ENCODE data around the gene SBF2. TPM values are rescaled to one million over a fixed set of nuclear protein-coding genes. Genes with fewer than 3 reads are reported as not detected.
"Not testable (repeated sequence)": the region's sequence is repeated elsewhere in the genome, so short reads cannot be mapped to it uniquely, and the experiment has no call there.

Gene SBF2
- total RNA-seq, 1 donor from 2014 or later = 44.9 TPM

GRCh38 chr11:10265936-10266335, 28.1 kb downstream of the SBF2 start:
- peaks cover 1% of the 10 kb centered on the region for H3K4me1 Mint-ChIP-seq (ENCODE audit: low read depth)
- no peak overlapping the region for H3K4me3 Mint-ChIP-seq (ENCODE audit: low read depth)
- no peak for DNase-seq (ENCODE audit: low spot score, unreplicated experiment)
- no peak for TF ChIP-seq CTCF (IDR thresholded peaks at IDR 0.05; ENCODE audit: unreplicated experiment)
- H3K36me3 Mint-ChIP-seq (ENCODE audit: insufficient read depth) = peaks cover 4% of the 10 kb centered on the region
- H3K27me3 Mint-ChIP-seq = no peaks in the 10 kb centered on the region
- H3K27ac Mint-ChIP-seq = no peak overlapping the region
- peaks cover 3% of the 10 kb centered on the region for H3K9me3 Mint-ChIP-seq (ENCODE audit: low read depth)

- not testable (repeated sequence) for H3K9me3 Mint-ChIP-seq (ENCODE audit: low read depth); DNase-seq (ENCODE audit: low spot score, unreplicated experiment); H3K4me1 Mint-ChIP-seq (ENCODE audit: low read depth); H3K4me3 Mint-ChIP-seq (ENCODE audit: low read depth); H3K36me3 Mint-ChIP-seq (ENCODE audit: insufficient read depth); H3K27me3 Mint-ChIP-seq; H3K27ac Mint-ChIP-seq
Observed at GRCh38 chr11:10264716-10265115, 29.3 kb downstream of the SBF2 start.

GRCh38 chr11:10263929-10264328, 30.1 kb downstream of the SBF2 start:
- TF ChIP-seq CTCF (IDR thresholded peaks at IDR 0.05; ENCODE audit: unreplicated experiment) = no peak
- H3K27ac Mint-ChIP-seq = no peak overlapping the region

GRCh38 chr11:10261821-10262220, 32.2 kb downstream of the SBF2 start:
- no peak for DNase-seq (ENCODE audit: low spot score, unreplicated experiment)
- peaks cover 3% of the 10 kb centered on the region for H3K9me3 Mint-ChIP-seq (ENCODE audit: low read depth)
- peaks cover 4% of the 10 kb centered on the region for H3K36me3 Mint-ChIP-seq (ENCODE audit: insufficient read depth)
- TF ChIP-seq CTCF (IDR thresholded peaks at IDR 0.05; ENCODE audit: unreplicated experiment) = no peak
- no peak overlapping the region for H3K27ac Mint-ChIP-seq
- peaks cover 3% of the 10 kb centered on the region for H3K4me1 Mint-ChIP-seq (ENCODE audit: low read depth)
- no peaks in the 10 kb centered on the region for H3K27me3 Mint-ChIP-seq
- H3K4me3 Mint-ChIP-seq (ENCODE audit: low read depth) = no peak overlapping the region

More at GRCh38 chr11:10263929-10264328, 30.1 kb downstream of the SBF2 start:
- no peak for DNase-seq (ENCODE audit: low spot score, unreplicated experiment)
- peaks cover 4% of the 10 kb centered on the region for H3K36me3 Mint-ChIP-seq (ENCODE audit: insufficient read depth)
- peaks cover 1% of the 10 kb centered on the region for H3K4me1 Mint-ChIP-seq (ENCODE audit: low read depth)
- H3K9me3 Mint-ChIP-seq (ENCODE audit: low read depth) = peaks cover 3% of the 10 kb centered on the region
- H3K27me3 Mint-ChIP-seq = no peaks in the 10 kb centered on the region
- H3K4me3 Mint-ChIP-seq (ENCODE audit: low read depth) = no peak overlapping the region

GRCh38 chr11:10257478-10257877, 36.5 kb downstream of the SBF2 start:
- Mint-ChIP-seq H3K4me3 (ENCODE audit: low read depth) (no peak overlapping the region), H3K9me3 (ENCODE audit: low read depth) (peaks cover 3% of the 10 kb centered on the region)

More at GRCh38 chr11:10257478-10257877, 36.5 kb downstream of the SBF2 start:
- no peak overlapping the region for H3K27ac Mint-ChIP-seq
- peaks cover 1% of the 10 kb centered on the region for H3K36me3 Mint-ChIP-seq (ENCODE audit: insufficient read depth)
- H3K4me1 Mint-ChIP-seq (ENCODE audit: low read depth) = peaks cover 15% of the 10 kb centered on the region
- no peak for TF ChIP-seq CTCF (IDR thresholded peaks at IDR 0.05; ENCODE audit: unreplicated experiment)
- H3K27me3 Mint-ChIP-seq = no peaks in the 10 kb centered on the region
- no peak for DNase-seq (ENCODE audit: low spot score, unreplicated experiment)
